CD4-positive, alpha-beta T cell (primary cell): Measurements from ENCODE around the gene FBLN5. TPM values are rescaled to one million over a fixed set of nuclear protein-coding genes. Genes with fewer than 3 reads are reported as not detected.

Experiments used
- ATAC-seq: fragments of 200-7000 bp; cut with Tn5 transposase; one replicate; pipeline ENCODE4 v1.10.0; 2022; ENCODE audit warnings: mild to moderate bottlenecking; ENCODE audit not compliant: poor library complexity
- CTCF ChIA-PET: fragments of 350-600 bp; sonication (Branson Sonifier 250); formaldehyde crosslinking; loops from one replicate; lab custom pipeline; 2021; ENCODE audit warnings: antibody characterized with exemption, inconsistent platforms; lab: Charles Lee
- POLR2A ChIA-PET: fragments of 350-600 bp; sonication (Branson Sonifier 250); formaldehyde crosslinking; loops from one replicate; lab custom pipeline; 2021; ENCODE audit warnings: antibody characterized with exemption, inconsistent platforms; lab: Charles Lee
- DNase-seq, 14 experiments: peaks; one replicate each; pipeline ENCODE4 v3.0.0-alpha.2; 2013 to 2020; ENCODE audit warnings: mixed read lengths in 2 of 14
- H3K27ac ChIP-seq, 2 donors: one replicate each; pipeline versions ENCODE4 v1.5.1 to v1.7.0; 2013; ENCODE audit warnings: low read length in 2 of 2, low read depth in 1 of 2, mild to moderate bottlenecking in 1 of 2
- H3K27me3 ChIP-seq, 2 experiments: 1 replicate in 1 of 2; 2 replicates in 1 of 2; pipeline versions ENCODE4 v1.6.1 to v1.7.0; 2013; ENCODE audit warnings: low read length in 2 of 2, control low read depth in 1 of 2, mild to moderate bottlenecking in 1 of 2, moderate library complexity in 1 of 2; ENCODE audit not compliant: insufficient read depth in 2 of 2, control insufficient read depth in 1 of 2
- H3K36me3 ChIP-seq: one replicate; pipeline ENCODE4 v1.6.1; 2013; ENCODE audit warnings: low read length, control low read depth; ENCODE audit not compliant: insufficient read depth
- H3K4me1 ChIP-seq: one replicate; pipeline ENCODE4 v1.6.1; 2013; ENCODE audit warnings: low read length, control low read depth; ENCODE audit not compliant: insufficient read depth
- H3K4me3 ChIP-seq: one replicate; pipeline ENCODE4 v1.5.1; 2013; ENCODE audit warnings: mild to moderate bottlenecking, low read length, moderate library complexity
- H3K9me3 ChIP-seq, 2 experiments: 1 replicate in 1 of 2; 2 replicates in 1 of 2; pipeline versions ENCODE4 v1.6.1 to v1.7.0; 2013; ENCODE audit warnings: low read length in 2 of 2, mild to moderate bottlenecking in 2 of 2, control low read depth in 1 of 2, moderate library complexity in 1 of 2; ENCODE audit not compliant: control insufficient read depth in 1 of 2, insufficient read depth in 1 of 2
- H3K27ac Mint-ChIP-seq: one replicate; pipeline ENCODE4 v1.8.0; 2020; ENCODE audit warnings: mixed read lengths
- H3K27me3 Mint-ChIP-seq: one replicate; pipeline ENCODE4 v1.8.0; 2021; ENCODE audit warnings: mixed read lengths
- H3K36me3 Mint-ChIP-seq: one replicate; pipeline ENCODE4 v1.8.0; 2021; ENCODE audit warnings: low read depth, mixed read lengths
- H3K4me1 Mint-ChIP-seq: one replicate; pipeline ENCODE4 v1.8.0; 2021; ENCODE audit warnings: low read depth, mixed read lengths
- H3K4me3 Mint-ChIP-seq: one replicate; pipeline ENCODE4 v1.8.0; 2020; ENCODE audit warnings: mild to moderate bottlenecking, mixed read lengths
- H3K9me3 Mint-ChIP-seq: one replicate; pipeline ENCODE4 v1.8.0; 2020; ENCODE audit warnings: mixed read lengths
- intact Hi-C, 2 experiments: fragments of 100-400 bp; cut with DNase I in 1 of 2; cut with micrococcal nuclease in 1 of 2; formaldehyde crosslinking; loops; one replicate each; pipeline versions ENCODE4 v1.15.1 to v1.9.0; 2023 to 2025; cut with DNase I, micrococcal nuclease
- total RNA-seq, 174 experiments: library from RNA in 2 of 174; stranded (reverse) in 2 of 174; gene quantifications; one replicate each; pipeline ENCODE4 v1.2.3 and lab custom pipeline; 2021 to 2026
- TF ChIP-seq, protein P1 (sequence below): fragments of 200-600 bp; IDR thresholded peaks from one replicate; pipeline ENCODE4 v1.8.0; 2022; ENCODE audit warnings: antibody characterized with exemption, mild to moderate bottlenecking

The FBLN5 gene
- total RNA-seq, 2 experiments from 2014 or later = 1.2 to 1.5 TPM

DNA sequence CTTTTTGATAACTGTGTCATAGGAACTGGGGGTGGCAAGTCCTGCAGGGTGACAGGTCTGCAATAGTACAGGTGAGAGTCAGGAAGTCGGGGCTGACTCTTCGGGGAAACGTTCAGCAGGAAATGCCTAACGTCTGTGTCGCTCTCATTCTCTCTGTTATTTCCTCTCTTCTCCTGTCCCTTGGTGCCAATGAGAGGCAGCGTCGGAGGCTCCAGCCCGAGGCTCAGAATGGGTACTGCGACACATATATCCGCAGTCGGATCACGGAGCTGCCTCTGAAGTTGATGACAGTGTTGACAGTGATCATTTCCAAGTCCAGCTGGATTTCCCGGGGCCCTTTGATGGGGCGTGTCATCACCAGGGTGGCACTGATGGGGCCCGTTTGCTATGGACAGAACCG, 77.5 kb downstream of the FBLN5 start:
- no peaks in the 10 kb centered on the region for H3K9me3 ChIP-seq
- TF ChIP-seq, protein P1, sequence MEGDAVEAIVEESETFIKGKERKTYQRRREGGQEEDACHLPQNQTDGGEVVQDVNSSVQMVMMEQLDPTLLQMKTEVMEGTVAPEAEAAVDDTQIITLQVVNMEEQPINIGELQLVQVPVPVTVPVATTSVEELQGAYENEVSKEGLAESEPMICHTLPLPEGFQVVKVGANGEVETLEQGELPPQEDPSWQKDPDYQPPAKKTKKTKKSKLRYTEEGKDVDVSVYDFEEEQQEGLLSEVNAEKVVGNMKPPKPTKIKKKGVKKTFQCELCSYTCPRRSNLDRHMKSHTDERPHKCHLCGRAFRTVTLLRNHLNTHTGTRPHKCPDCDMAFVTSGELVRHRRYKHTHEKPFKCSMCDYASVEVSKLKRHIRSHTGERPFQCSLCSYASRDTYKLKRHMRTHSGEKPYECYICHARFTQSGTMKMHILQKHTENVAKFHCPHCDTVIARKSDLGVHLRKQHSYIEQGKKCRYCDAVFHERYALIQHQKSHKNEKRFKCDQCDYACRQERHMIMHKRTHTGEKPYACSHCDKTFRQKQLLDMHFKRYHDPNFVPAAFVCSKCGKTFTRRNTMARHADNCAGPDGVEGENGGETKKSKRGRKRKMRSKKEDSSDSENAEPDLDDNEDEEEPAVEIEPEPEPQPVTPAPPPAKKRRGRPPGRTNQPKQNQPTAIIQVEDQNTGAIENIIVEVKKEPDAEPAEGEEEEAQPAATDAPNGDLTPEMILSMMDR = no peak
- H3K27me3 ChIP-seq = no peaks in the 10 kb centered on the region
- H3K27ac ChIP-seq = peak overlapping the region; percentile 86 to 97
- H3K4me3 ChIP-seq = peak overlapping the region; percentile 40
- peak overlapping the region; percentile 95 for H3K27ac Mint-ChIP-seq
- intact Hi-C loops = loop anchor here in 1 of 2 experiments (5.0 kb wide), 1 partner anchor 453 kb away; the partner anchor contains the start of gene CCDC88C
- peaks cover 78% of the 10 kb centered on the region for H3K4me1 ChIP-seq
- peaks cover 92% of the 10 kb centered on the region for H3K4me1 Mint-ChIP-seq
- no peaks in the 10 kb centered on the region for H3K9me3 Mint-ChIP-seq
- no peaks in the 10 kb centered on the region for H3K36me3 ChIP-seq
- peak overlapping the region; percentile 89 for H3K4me3 Mint-ChIP-seq
- ChIA-PET CTCF (interaction anchor here (1.0 to 1.1 kb wide), 3 partner anchors 11 to 42 kb away, joined by 3 to 8 read pairs (median 5); no protein-coding TSS in a partner anchor), POLR2A (interaction anchor here (0.6 to 1.9 kb wide), 14 partner anchors 8 to 1487 kb away, joined by 3 to 12 read pairs (median 4); no protein-coding TSS in a partner anchor)
- peaks cover 23% of the 10 kb centered on the region for H3K36me3 Mint-ChIP-seq
- no peaks in the 10 kb centered on the region for H3K27me3 Mint-ChIP-seq
- peak; percentile 59 for ATAC-seq
- DNase-seq = peak; percentile 63 to 91 (median 78)

DNA sequence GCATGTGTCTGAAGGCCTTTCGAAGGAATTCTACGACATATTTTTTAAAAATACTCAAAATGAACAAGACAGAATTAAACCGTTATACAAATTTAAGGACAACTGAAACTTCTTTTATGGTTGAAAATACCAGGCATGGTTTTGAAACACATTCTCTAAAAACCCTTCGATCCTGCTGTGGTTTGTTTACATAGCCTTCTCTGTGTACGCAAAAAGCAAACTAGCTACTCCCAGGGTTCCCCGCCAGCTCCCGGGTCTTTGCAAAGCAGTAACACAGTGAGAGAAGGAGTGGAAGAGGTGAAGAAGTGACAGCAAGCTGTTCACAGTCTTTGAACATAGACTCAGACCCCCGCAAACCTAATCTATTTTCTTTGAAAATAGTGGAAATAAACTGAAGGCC, 77.9 kb downstream of the FBLN5 start:
- H3K4me1 Mint-ChIP-seq = peaks cover 89% of the 10 kb centered on the region
- Histone ChIP-seq H3K27ac (peak overlapping the region; percentile 86 to 97), H3K4me1 (peaks cover 78% of the 10 kb centered on the region), H3K4me3 (peak overlapping the region; percentile 40), H3K9me3 (no peaks in the 10 kb centered on the region), H3K36me3 (no peaks in the 10 kb centered on the region), H3K27me3 (no peaks in the 10 kb centered on the region)
- no peaks in the 10 kb centered on the region for H3K9me3 Mint-ChIP-seq
- peak in 2 of 14 experiments; percentile 14 to 33 for DNase-seq
- intact Hi-C loops = loop anchor here (5.0 to 10.0 kb wide), 2 partner anchors 72 to 1475 kb away; partner anchors contain the start of gene CALM1 (in 1 of the 2)
- H3K27me3 Mint-ChIP-seq = no peaks in the 10 kb centered on the region
- TF ChIP-seq, protein P1 = no peak
- peak overlapping the region; percentile 95 for H3K27ac Mint-ChIP-seq
- peaks cover 23% of the 10 kb centered on the region for H3K36me3 Mint-ChIP-seq
- ATAC-seq = no peak
- peak overlapping the region; percentile 89 for H3K4me3 Mint-ChIP-seq
- CTCF ChIA-PET = interaction anchor here (1.0 to 1.1 kb wide), 3 partner anchors 10 to 42 kb away, joined by 3 to 8 read pairs (median 5); no protein-coding TSS in a partner anchor
- POLR2A ChIA-PET = interaction anchor here (0.8 to 1.9 kb wide), 14 partner anchors 8 to 1487 kb away, joined by 3 to 12 read pairs (median 4); partner anchors contain the start of gene TRIP11

DNA sequence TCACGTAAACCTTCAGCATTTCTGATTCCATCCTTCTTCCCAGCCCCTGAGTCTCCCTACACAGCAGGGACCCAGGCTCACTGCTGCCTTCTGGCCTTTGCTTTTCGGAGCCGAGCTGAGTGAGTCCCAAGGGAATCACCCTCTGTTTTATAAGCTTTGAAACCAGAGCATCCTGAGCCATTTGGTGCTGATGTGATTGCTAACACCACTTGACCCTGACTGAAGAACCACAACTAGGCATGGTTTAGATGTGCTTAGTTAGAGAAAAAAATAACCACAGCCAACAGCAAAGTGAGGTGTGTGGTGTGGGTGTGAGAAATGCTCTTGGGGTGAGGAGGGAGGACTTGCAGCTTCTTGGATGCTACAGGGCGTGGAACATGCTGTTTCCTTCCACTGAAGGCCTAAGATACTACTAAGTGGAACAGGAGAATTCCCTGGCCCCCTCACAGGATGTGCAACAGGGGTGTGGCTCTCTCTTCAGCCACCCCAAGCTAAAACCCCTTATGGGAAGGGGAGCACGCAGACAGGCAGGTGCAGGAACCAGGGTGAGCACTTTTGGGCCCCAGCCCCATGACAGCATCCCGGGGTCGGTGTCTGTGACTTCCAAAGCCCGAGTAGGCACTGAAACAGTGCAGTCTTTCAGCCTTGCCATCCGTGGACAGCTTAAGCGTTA, 80.0 kb downstream of the FBLN5 start, which contains the start of gene TC2N:
TC2N (minus strand) TSS at position 221 of the 673 bp plus-strand sequence. CDS start 53,767 bp downstream, outside the sequence.
- H3K27me3 Mint-ChIP-seq = no peaks in the 10 kb centered on the region
- peak within 1 kb of the TSS; percentile 85 for H3K4me3 ChIP-seq
- H3K4me1 ChIP-seq = peaks cover 76% of the 10 kb centered on the region
- peaks cover 89% of the 10 kb centered on the region for H3K4me1 Mint-ChIP-seq
- intact Hi-C loops = loop anchor here (2.0 to 10.0 kb wide), 4 partner anchors 31 to 1473 kb away; partner anchors contain the start of gene CALM1 (in 1 of the 2)
- CTCF ChIA-PET = interaction anchor here (0.8 to 1.5 kb wide), 5 partner anchors 9 to 44 kb away, joined by 3 to 5 read pairs (median 3); no protein-coding TSS in a partner anchor
- H3K4me3 Mint-ChIP-seq = peak within 1 kb of the TSS; percentile 96
- no peaks in the 10 kb centered on the region for H3K27me3 ChIP-seq
- TF ChIP-seq, protein P1 = no peak
- no peaks in the 10 kb centered on the region for H3K9me3 Mint-ChIP-seq
- H3K36me3 ChIP-seq = peaks cover 19% of the 10 kb centered on the region
- peak within 1 kb of the TSS; percentile 95 for H3K27ac Mint-ChIP-seq
- H3K36me3 Mint-ChIP-seq = peaks cover 38% of the 10 kb centered on the region
- no peaks in the 10 kb centered on the region for H3K9me3 ChIP-seq
- peak within 1 kb of the TSS; percentile 86 to 97 for H3K27ac ChIP-seq
- ATAC-seq (peak; percentile 28), DNase-seq (peak in 13 of 14 experiments; percentile 25 to 86 (median 49))
- POLR2A ChIA-PET = interaction anchor here (0.5 to 2.7 kb wide), 25 partner anchors 9 to 1611 kb away, joined by 3 to 21 read pairs (median 5); partner anchors contain the start of genes ATXN3, PSMC1 and TRIP11
